Measurements from ENCODE around the gene PTPN2.
"Not testable (repeated sequence)": the region's sequence is repeated elsewhere in the genome, so short reads cannot be mapped to it uniquely, and the experiment has no call there.

The PTPN2 gene

DNA sequence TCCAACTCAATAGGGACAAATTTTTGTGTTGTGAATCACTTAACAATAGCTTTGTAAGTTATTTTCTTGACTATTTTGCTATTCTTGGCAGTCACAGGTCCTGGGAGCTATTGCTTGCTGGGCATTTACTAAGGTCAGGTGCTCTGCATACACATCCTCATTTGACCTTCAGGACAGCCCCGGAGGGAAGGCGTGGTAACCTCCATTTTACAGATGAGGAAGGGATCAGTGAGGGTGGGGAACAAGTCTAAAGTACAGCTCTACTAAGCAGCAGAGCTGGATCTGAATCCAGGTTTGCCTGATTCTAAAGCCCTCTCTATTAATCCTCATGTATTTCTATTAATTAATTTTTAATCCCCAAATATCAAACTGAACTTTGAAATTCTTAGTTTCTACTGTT lies 58.8 kb downstream of the PTPN2 start:
- DNase-seq (ENCODE audit: low read depth in 2 of 2), result no peak

GRCh38 chr18:12823892-12824291 lies 60.1 kb downstream of the PTPN2 start:
- DNase-seq (ENCODE audit: low read depth in 2 of 2), result no peak

GRCh38 chr18:12821408-12821807 lies 62.6 kb downstream of the PTPN2 start:
- no peak for DNase-seq (ENCODE audit: low read depth in 2 of 2)

- DNase-seq (ENCODE audit: low read depth in 2 of 2), result no peak
Measured at GRCh38 chr18:12820506-12820905, 63.5 kb downstream of the PTPN2 start.

- DNase-seq (ENCODE audit: low read depth in 2 of 2), result no peak
Measured at GRCh38 chr18:12819841-12820240, 64.2 kb downstream of the PTPN2 start.

DNA sequence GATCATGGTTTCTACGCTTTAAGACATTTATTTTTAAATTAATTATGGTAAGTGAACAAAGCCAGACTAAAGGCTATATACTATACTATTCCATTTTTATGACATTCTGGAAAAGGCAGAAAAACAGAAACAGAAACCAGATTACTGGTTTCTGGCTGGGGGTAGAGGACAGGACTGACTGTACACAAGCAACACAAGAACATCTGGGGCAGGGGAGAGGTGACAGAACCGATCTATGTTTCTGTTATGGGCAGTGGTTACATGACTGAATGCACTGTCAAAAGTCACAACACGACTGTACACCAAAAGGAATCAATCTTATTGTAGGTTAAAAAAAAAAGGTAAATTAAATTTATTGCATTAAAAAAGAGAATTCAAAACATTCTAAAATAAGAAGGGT lies 64.7 kb downstream of the PTPN2 start:
- DNase-seq (ENCODE audit: low read depth in 2 of 2), result no peak

DNA sequence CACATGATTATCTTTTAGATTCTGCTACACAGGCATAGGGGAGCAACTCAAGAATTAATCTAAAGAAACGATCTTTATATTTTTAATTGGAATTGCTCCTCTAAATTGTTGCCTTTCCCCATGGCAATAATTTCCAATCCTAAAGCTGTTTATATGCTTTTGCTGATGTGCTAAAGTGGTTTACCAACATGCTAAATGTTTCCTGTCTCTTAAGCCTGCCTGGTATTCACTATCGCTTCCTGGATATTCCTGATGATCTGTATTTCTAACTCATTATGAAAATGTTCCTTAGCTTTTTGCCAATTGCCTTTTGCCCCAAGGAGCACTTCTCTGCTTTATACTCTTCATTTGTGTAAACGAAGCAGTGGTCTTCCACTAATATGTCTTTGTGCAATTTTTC lies 65.8 kb downstream of the PTPN2 start:
- no peak for DNase-seq (ENCODE audit: low read depth in 2 of 2)

GRCh38 chr18:12816451-12816850 lies 67.6 kb downstream of the PTPN2 start:
- no peak for DNase-seq (ENCODE audit: low read depth in 2 of 2)

GRCh38 chr18:12811191-12811950 lies 72.7 kb downstream of the PTPN2 start:
- no peak for DNase-seq (ENCODE audit: low read depth in 2 of 2)

DNA sequence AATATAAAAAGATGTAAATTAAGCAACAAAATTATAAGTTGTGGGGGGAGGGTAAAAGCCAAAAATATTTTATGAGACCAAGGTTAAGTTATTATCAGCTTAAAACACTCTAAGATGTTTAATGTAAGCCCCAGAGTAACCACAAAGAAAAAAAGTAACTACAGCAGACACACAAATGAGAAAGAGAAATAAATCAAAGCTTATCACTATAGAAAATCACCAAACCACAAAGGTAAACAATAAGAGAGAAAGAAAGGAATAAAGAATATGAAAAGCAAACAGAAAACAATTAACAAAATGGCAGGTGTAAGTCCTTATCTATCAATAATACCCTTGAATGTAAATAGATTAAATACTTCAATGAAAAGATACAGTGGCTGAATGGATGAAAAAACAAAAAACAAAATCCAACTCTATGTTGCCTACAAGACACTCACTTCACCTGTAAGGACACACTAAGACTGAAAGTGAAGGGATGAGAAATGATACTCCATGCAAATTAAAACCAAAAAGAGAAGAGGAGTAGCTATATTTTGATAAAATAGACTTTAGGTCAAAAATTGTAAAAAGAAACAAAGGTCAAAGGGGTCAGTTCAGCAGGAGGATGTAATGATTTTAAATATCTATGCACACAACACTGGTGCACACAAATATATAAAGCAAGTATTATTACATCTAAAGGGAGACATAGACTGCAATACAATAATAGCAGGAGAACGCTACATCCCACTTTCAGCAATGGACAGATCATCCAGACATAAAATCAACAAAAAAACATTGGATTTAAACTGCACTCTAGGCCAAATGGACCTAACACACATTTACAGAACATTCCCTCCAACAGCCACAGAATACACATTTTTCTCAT lies 80.7 kb downstream of the PTPN2 start:
- DNase-seq (ENCODE audit: low read depth in 2 of 2), result no peak

DNA sequence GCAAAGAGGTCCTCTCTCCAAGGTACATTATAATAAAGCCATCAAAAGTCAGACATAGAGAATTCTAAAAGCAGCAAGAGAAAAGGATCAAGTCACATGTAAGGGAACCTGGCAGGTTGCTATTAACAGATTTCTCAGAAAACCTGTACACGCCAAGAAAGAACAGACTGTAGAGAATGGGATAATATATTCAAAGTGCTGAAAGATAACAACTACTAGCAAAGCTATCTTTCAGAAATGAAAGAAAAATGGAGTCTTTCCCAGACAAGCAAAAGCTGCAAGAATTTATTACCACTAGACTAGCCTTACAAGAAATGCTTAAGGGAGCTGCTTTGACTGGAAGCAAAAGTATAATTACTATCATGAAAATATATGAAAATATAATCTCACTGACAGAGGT lies 81.5 kb downstream of the PTPN2 start:
- DNase-seq (ENCODE audit: low read depth in 2 of 2), result no peak

DNA sequence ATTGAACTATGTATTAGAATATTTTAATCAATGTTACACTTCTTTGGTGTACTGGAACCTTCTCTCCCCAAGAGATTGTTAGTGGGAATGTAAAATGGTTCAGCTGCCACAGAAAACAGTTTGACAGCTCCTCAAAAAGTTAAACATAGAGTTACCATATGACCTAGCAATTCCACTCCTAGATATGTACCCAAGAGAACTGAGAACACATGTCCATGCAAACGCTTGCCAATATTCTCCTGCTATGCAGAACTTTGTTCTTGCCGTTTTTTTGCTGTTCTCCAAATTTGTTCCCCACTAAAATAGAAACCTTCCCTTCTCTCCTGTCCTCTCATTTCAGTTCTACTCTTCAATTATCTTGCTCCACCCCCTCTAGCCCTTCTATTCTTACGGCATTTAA lies 87.6 kb downstream of the PTPN2 start:
- no peak for DNase-seq (ENCODE audit: low read depth in 2 of 2)

GRCh38 chr18:12791610-12792009 lies 92.4 kb downstream of the PTPN2 start:
- no peak for DNase-seq (ENCODE audit: low read depth in 2 of 2)

GRCh38 chr18:12786669-12787068 lies 97.4 kb downstream of the PTPN2 start:
- no peak for DNase-seq (ENCODE audit: low read depth in 2 of 2)

GRCh38 chr18:12783524-12783923 lies 100.5 kb downstream of the PTPN2 start:
- no peak for DNase-seq (ENCODE audit: low read depth in 2 of 2)

- DNase-seq (ENCODE audit: low read depth in 2 of 2), result no peak
Measured at GRCh38 chr18:12782521-12782920, 101.5 kb downstream of the PTPN2 start.

DNA sequence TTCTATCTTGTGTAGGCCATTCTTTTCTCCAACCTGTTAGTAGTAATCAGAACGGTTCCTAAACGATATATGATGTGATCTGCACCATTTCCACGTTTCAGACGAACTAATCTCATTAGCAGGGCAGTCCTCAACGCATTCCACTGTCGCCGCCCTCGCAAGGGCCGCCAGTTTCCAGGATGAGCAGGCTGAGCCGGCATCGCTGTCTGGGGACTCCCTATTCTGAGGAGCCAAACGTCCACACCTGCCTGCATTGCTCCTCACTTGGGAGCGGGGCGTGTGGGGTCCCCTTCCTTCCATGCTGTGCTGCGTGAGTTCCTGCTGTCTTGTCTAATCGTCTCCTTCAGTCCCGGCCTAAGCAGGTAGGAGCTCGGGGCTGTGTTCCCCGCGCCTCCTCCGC lies 104.6 kb downstream of the PTPN2 start:
- no peak for DNase-seq (ENCODE audit: low read depth in 2 of 2)

- DNase-seq (ENCODE audit: low read depth in 2 of 2), result no peak
Measured at GRCh38 chr18:12779043-12779442, 105.0 kb downstream of the PTPN2 start.

- DNase-seq (ENCODE audit: low read depth in 2 of 2), result no peak
Measured at GRCh38 chr18:12777500-12777944, 106.5 kb downstream of the PTPN2 start.

- no peak for DNase-seq (ENCODE audit: low read depth in 2 of 2)
Measured at GRCh38 chr18:12776821-12777471, 107.1 kb downstream of the PTPN2 start.

GRCh38 chr18:12776415-12776814 lies 107.6 kb downstream of the PTPN2 start:
- DNase-seq (ENCODE audit: low read depth in 2 of 2), result not testable (repeated sequence)

DNA sequence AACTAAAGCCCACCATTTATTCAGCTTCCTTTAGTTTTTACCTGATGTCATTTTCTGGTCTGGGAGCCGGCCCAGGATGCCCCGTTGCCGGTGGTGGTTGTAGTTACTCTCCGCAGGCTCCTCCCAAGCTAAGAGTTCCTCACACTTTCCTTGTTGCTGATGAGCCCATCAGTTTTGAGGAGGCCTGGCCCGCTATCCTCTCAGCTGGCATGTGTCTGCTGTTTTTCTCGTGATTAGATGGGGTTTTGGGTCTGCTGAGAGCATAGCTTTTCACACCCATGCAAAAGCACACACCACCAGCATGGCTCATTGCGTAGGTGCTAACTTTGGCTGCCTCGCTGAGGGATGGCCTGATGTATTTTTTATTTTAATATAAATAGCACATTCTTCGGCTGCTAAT lies 109.1 kb downstream of the PTPN2 start:
- DNase-seq (ENCODE audit: low read depth in 2 of 2), result no peak

DNA sequence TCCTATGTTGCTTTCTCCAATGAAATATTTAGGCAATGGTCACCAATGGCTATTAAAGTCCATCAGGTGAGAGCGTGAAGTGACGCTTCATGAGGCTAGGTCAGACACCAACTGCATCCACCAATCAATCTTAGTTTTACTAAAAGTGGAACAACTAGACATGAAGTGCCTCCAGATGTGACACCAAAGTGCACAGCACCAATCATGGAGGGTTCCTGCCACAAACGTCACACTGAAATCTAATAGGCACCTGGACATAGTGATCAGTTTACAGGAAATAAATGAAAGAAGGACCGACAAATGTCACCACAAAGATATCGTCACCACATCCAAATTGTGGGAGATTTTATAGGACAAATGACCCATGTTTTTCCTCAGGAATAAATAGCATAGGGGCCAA lies 110.7 kb downstream of the PTPN2 start:
- no peak for DNase-seq (ENCODE audit: low read depth in 2 of 2)
